AG10803 (cell line): ENCODE results near the gene ACP4.
"Not testable (repeated sequence)": the region's sequence is repeated elsewhere in the genome, so short reads cannot be mapped to it uniquely, and the experiment has no call there.

Experiments used
- DNase-seq: peaks from one replicate; pipeline ENCODE4 v3.0.0; 2010; ENCODE audit warnings: low read depth
- H3K4me3 ChIP-seq: 2 replicates; pipeline ENCODE4 v1.5.1; 2011; ENCODE audit warnings: mild to moderate bottlenecking, low read length, control low read depth
- CTCF ChIP-seq: conservative IDR thresholded peaks from 2 replicates; pipeline ENCODE4 v1.5.1; 2011; ENCODE audit warnings: mild to moderate bottlenecking, low read length, control low read depth, inconsistent platforms

The ACP4 gene

DNA sequence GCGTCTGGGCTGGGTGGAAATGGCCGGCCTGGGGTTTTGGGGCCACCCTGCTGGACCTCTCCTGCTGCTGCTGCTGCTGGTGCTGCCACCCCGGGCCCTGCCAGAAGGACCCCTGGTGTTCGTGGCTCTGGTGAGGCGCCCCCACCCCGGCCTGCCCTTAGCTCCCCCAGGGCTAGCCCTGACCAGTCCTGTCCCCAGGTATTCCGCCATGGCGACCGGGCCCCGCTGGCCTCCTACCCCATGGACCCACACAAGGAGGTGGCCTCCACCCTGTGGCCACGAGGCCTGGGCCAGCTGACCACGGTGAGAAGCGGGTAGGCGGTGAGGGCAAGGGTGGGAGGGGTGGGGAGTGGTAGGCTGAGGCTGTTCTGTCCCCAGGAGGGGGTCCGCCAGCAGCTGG, at the start of gene ACP4:
Gene ACP4 (plus strand): TSS at position 20 of the 400 bp plus-strand sequence. CDS start 0 bp downstream, at position 20.
- TF ChIP-seq CTCF: no peak
- no peak within 1 kb of the TSS for H3K4me3 ChIP-seq
- DNase-seq: no peak

DNA sequence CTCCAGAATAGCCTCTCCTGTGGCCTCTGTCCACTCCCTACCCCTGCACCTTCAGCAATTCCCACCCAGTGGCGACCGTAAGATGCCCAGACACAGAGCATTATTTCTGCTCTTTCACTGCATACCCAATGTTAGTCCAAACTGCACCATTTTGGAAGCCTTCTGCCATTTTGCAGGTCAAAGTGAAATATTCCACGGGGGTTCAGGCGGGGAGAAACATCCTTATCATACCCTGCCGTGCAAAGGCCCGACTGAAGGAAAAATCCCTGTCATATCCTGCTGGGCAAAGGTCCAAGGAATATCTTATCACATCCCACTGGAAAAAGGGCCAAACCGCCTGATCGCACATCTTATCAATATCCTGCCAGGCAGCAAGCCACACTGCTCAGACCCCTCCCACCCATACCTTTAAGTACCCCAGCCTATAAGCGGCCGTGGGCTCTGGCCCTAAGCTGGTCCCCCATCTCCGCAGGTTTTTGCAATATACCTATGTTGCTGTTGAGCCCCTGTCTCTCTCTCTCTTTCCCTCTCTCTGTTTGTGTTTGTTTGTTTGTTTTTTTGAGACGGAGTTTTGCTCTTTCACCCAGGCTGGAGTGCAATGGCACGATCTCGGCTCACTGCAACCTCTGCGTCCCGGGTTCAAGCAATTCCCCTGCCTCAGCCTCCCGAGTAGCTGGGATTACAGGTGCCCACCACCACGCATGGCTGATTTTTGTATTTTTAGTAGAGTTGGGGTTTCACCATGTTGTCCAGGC, 48.9 kb upstream of the ACP4 start:
- TF ChIP-seq CTCF: no peak
- no peak overlapping the region for H3K4me3 ChIP-seq
- DNase-seq: no peak

DNA sequence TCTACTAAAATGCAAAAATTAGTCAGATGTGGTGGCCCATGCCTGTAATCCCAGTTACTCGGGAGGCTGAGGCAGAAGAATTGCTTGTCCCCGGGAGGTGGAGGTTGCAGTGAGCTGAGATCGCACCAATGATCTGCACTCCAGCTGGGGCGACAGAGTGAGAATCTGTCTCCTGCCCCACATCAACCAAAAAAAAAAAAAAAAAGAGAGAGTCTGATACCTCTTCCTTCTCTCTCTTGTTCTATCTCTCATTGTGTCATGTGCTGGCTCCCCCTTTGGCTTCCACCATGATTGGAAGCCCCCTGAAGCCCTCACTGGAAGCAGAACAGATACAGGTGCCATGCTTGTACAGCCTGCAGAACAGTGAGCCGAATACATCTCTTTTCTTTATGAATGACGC, 46.7 kb upstream of the ACP4 start:
- no peak for TF ChIP-seq CTCF
- no peak for DNase-seq
- no peak overlapping the region for H3K4me3 ChIP-seq

GRCh38 chr19:50745221-50745620, 45.0 kb upstream of the ACP4 start:
- TF ChIP-seq CTCF: no peak
- DNase-seq: no peak
- no peak overlapping the region for H3K4me3 ChIP-seq

DNA sequence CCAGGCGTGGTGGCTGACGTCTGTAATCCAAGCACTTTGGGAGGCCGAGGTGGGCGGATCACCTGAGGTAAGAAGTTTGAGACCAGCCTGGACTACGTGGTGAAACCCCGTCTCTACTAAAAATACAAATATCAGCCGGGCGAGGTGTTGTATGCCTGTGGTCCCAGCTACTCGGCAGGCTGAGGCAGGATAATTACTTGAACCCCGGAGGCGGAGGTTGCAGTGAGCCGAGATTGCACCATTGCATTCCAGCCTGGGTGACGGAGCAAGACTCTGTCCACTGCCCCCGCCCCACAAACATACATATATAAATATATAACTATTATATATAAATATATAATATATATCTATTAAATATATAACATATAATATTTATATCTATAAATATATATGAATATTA, 43.1 kb upstream of the ACP4 start:
- not testable (repeated sequence) for H3K4me3 ChIP-seq, DNase-seq

DNA sequence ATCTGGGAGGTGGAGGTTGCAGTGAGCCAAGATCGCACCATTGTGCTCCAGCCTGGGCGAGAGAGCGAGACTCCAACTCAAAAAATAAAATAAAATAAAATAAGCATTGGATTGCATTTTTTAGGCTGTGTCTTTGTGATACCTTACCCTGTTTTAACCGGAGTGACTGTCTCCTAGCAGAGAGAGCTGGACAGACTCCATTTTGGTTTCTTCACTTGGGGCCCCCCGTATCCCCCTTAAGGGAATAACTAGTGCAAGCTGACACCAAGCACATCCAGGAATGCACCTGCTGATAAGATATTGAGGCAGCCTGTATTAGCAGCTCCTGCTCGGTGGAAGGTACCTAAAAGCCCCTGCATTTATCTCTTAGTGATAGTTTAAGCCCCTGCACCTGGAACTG, 40.7 kb upstream of the ACP4 start:
- DNase-seq: no peak
- no peak for TF ChIP-seq CTCF
- no peak overlapping the region for H3K4me3 ChIP-seq

DNA sequence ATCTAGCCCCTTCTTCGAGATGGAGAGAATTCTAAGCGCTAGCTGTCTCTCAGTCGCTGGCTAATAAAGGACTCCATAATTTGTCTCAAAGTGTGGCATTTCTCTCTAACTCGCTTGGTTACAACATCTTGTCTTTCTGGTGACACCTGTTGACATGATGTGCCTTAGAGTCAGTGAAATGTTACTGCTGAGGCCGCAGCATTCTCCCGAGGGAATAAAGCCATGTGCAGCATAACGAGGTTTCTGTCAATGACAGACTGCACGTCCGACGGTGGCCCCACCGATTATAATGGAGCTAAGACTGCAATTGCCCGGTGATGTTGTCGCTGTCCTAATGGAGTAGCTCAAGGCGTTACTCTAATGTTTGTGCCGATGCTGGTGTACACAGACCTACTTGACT, 40.2 kb upstream of the ACP4 start:
- DNase-seq: no peak
- H3K4me3 ChIP-seq: no peak overlapping the region
- no peak for TF ChIP-seq CTCF
